Thyroid gland (tissue), 4 donors: ENCODE data around the gene TMEM132D.

Source experiments
- CTCF ChIP-seq, 6 experiments: fragments of 200-600 bp in 3 of 6; fragments of 450-650 bp in 3 of 6; sonication (generic) in 3 of 6; IDR thresholded peaks; one replicate each; pipeline ENCODE4 v1.5.1; 2016 to 2019; ENCODE audit warnings: antibody characterized with exemption in 6 of 6, mild to moderate bottlenecking in 2 of 6, inconsistent platforms in 1 of 6, moderate library complexity in 1 of 6
- POLR2A ChIP-seq, 2 donors: fragments of 450-650 bp; IDR thresholded peaks; one replicate each; pipeline ENCODE4 v1.6.1; 2017; ENCODE audit warnings: antibody characterized with exemption in 2 of 2, mild to moderate bottlenecking in 2 of 2, moderate library complexity in 1 of 2

- TF ChIP-seq POLR2A (IDR thresholded peaks at IDR 0.05) = no peak
- TF ChIP-seq CTCF (IDR thresholded peaks at IDR 0.05) = no peak
Measured at GRCh38 chr12:129771238-129771637, 132.6 kb downstream of the TMEM132D start.
